ENCODE data around the gene USP32.

Gene USP32

GRCh38 chr17:60158751-60159478 lies 233.0 kb downstream of the USP32 start:
- Mint-ChIP-seq H3K9me3 (no peaks in the 10 kb centered on the region), H3K27me3 (peaks cover 15% of the 10 kb centered on the region), H3K4me3 (no peak overlapping the region), H3K4me1 (ENCODE audit: low read depth) (no peaks in the 10 kb centered on the region), H3K36me3 (ENCODE audit: low read depth) (no peaks in the 10 kb centered on the region), H3K27ac (no peak overlapping the region)

GRCh38 chr17:60157487-60158040 lies 234.4 kb downstream of the USP32 start:
- Mint-ChIP-seq H3K36me3 (ENCODE audit: low read depth) (no peaks in the 10 kb centered on the region), H3K4me3 (no peak overlapping the region), H3K27me3 (peaks cover 18% of the 10 kb centered on the region), H3K27ac (no peak overlapping the region), H3K9me3 (no peaks in the 10 kb centered on the region), H3K4me1 (ENCODE audit: low read depth) (no peaks in the 10 kb centered on the region)

GRCh38 chr17:60156746-60157145 lies 235.2 kb downstream of the USP32 start:
- Mint-ChIP-seq H3K4me3 (no peak overlapping the region), H3K4me1 (ENCODE audit: low read depth) (peaks cover under 1% of the 10 kb centered on the region), H3K27me3 (peaks cover 26% of the 10 kb centered on the region), H3K36me3 (ENCODE audit: low read depth) (no peaks in the 10 kb centered on the region), H3K27ac (no peak overlapping the region), H3K9me3 (no peaks in the 10 kb centered on the region)

GRCh38 chr17:60155815-60156214 lies 236.1 kb downstream of the USP32 start:
- H3K9me3 Mint-ChIP-seq = no peaks in the 10 kb centered on the region
- peaks cover 10% of the 10 kb centered on the region for H3K4me1 Mint-ChIP-seq (ENCODE audit: low read depth)
- no peak overlapping the region for H3K4me3 Mint-ChIP-seq
- H3K27ac Mint-ChIP-seq = no peak overlapping the region
- H3K27me3 Mint-ChIP-seq = peaks cover 31% of the 10 kb centered on the region
- no peaks in the 10 kb centered on the region for H3K36me3 Mint-ChIP-seq (ENCODE audit: low read depth)

- H3K4me3 Mint-ChIP-seq = no peak overlapping the region
- H3K9me3 Mint-ChIP-seq = no peaks in the 10 kb centered on the region
- H3K36me3 Mint-ChIP-seq (ENCODE audit: low read depth) = no peaks in the 10 kb centered on the region
- H3K27ac Mint-ChIP-seq = no peak overlapping the region
- H3K4me1 Mint-ChIP-seq (ENCODE audit: low read depth) = peaks cover 14% of the 10 kb centered on the region
- peaks cover 35% of the 10 kb centered on the region for H3K27me3 Mint-ChIP-seq
Measured at GRCh38 chr17:60155427-60155814, 236.5 kb downstream of the USP32 start.

GRCh38 chr17:60154616-60155426 lies 237.1 kb downstream of the USP32 start:
- no peaks in the 10 kb centered on the region for H3K36me3 Mint-ChIP-seq (ENCODE audit: low read depth)
- no peak overlapping the region for H3K4me3 Mint-ChIP-seq
- H3K27me3 Mint-ChIP-seq = peaks cover 31% of the 10 kb centered on the region
- no peak overlapping the region for H3K27ac Mint-ChIP-seq
- peaks cover 14% of the 10 kb centered on the region for H3K4me1 Mint-ChIP-seq (ENCODE audit: low read depth)
- H3K9me3 Mint-ChIP-seq = no peaks in the 10 kb centered on the region

- Mint-ChIP-seq H3K27me3 (peaks cover 39% of the 10 kb centered on the region), H3K36me3 (ENCODE audit: low read depth) (no peaks in the 10 kb centered on the region), H3K9me3 (no peaks in the 10 kb centered on the region), H3K27ac (no peak overlapping the region), H3K4me1 (ENCODE audit: low read depth) (peaks cover 14% of the 10 kb centered on the region), H3K4me3 (no peak overlapping the region)
Measured at GRCh38 chr17:60153606-60154390, 238.1 kb downstream of the USP32 start.

GRCh38 chr17:60151355-60151754 lies 240.6 kb downstream of the USP32 start:
- Mint-ChIP-seq H3K4me3 (no peak overlapping the region), H3K9me3 (no peaks in the 10 kb centered on the region), H3K4me1 (ENCODE audit: low read depth) (peaks cover 14% of the 10 kb centered on the region), H3K27ac (no peak overlapping the region), H3K36me3 (ENCODE audit: low read depth) (no peaks in the 10 kb centered on the region), H3K27me3 (peaks cover 60% of the 10 kb centered on the region)

- no peaks in the 10 kb centered on the region for H3K36me3 Mint-ChIP-seq (ENCODE audit: low read depth)
- H3K27ac Mint-ChIP-seq = no peak within 1 kb of the TSS
- no peaks in the 10 kb centered on the region for H3K9me3 Mint-ChIP-seq
- H3K4me3 Mint-ChIP-seq = peak within 1 kb of the TSS; percentile 54
- peaks cover 14% of the 10 kb centered on the region for H3K4me1 Mint-ChIP-seq (ENCODE audit: low read depth)
- peaks cover 65% of the 10 kb centered on the region for H3K27me3 Mint-ChIP-seq
Measured at GRCh38 chr17:60149691-60150582, 242.0 kb downstream of the USP32 start, which contains the start of gene CA4. Gene CA4, plus strand, starts transcription at chr17:60149973. Its CDS starts 62 bp downstream, at chr17:60150035.

- H3K4me1 Mint-ChIP-seq (ENCODE audit: low read depth) = peaks cover 18% of the 10 kb centered on the region
- H3K9me3 Mint-ChIP-seq = no peaks in the 10 kb centered on the region
Measured at GRCh38 chr17:60148373-60148772, 243.6 kb downstream of the USP32 start.

GRCh38 chr17:60147553-60148223 lies 244.2 kb downstream of the USP32 start:
- H3K9me3 Mint-ChIP-seq = no peaks in the 10 kb centered on the region
- peaks cover 86% of the 10 kb centered on the region for H3K27me3 Mint-ChIP-seq
- peaks cover 25% of the 10 kb centered on the region for H3K4me1 Mint-ChIP-seq (ENCODE audit: low read depth)
- H3K4me3 Mint-ChIP-seq = no peak overlapping the region
- no peaks in the 10 kb centered on the region for H3K36me3 Mint-ChIP-seq (ENCODE audit: low read depth)
- H3K27ac Mint-ChIP-seq = no peak overlapping the region

More at GRCh38 chr17:60148373-60148772, 243.6 kb downstream of the USP32 start:
- no peak overlapping the region for H3K4me3 Mint-ChIP-seq
- no peak overlapping the region for H3K27ac Mint-ChIP-seq
- peaks cover 81% of the 10 kb centered on the region for H3K27me3 Mint-ChIP-seq
- no peaks in the 10 kb centered on the region for H3K36me3 Mint-ChIP-seq (ENCODE audit: low read depth)

GRCh38 chr17:60146206-60146605 lies 245.7 kb downstream of the USP32 start:
- H3K4me1 Mint-ChIP-seq (ENCODE audit: low read depth) = peaks cover 22% of the 10 kb centered on the region
- H3K9me3 Mint-ChIP-seq = no peaks in the 10 kb centered on the region
- peaks cover 85% of the 10 kb centered on the region for H3K27me3 Mint-ChIP-seq

More at GRCh38 chr17:60146206-60146605, 245.7 kb downstream of the USP32 start:
- Mint-ChIP-seq H3K4me3 (no peak overlapping the region), H3K36me3 (ENCODE audit: low read depth) (no peaks in the 10 kb centered on the region), H3K27ac (no peak overlapping the region)

Measured in stimulated activated naive CD8-positive, alpha-beta T cell treated with anti-CD3 and anti-CD28 coated beads, Interleukin-15, Interleukin-2, amounts not matched to agents 100 ng/mL and 50 ng/mL, for 24 hours (primary cell).